ENCODE results near the gene PRICKLE2. TPM values are rescaled to one million over a fixed set of nuclear protein-coding genes. Genes with fewer than 3 reads are reported as not detected.

PRICKLE2 gene
- total and polyA plus RNA-seq, 10 of the 15 experiments (the other 5 are each of a cell fraction or from before 2014, with no cell fraction given), result 0.11 to 2.6 (median 0.69) TPM

GRCh38 chr3:64147211-64147610 lies 78.1 kb downstream of the PRICKLE2 start:
- TF ChIP-seq CUX1 (IDR thresholded peaks at IDR 0.05; ENCODE audit: insufficient replicate concordance, low read depth, low read length) (no peak), RELB (IDR thresholded peaks at IDR 0.05; ENCODE audit: low read depth) (no peak), ETV6 (conservative IDR thresholded peaks at IDR 0.05 in 1 of 2, IDR thresholded peaks at IDR 0.05 in 1 of 2; ENCODE audit: borderline replicate concordance in 1 of 2, low read depth in 1 of 2) (peak in 1 of 2 experiments; percentile 3; a peak in 1 of 4 replicates), KAT2A (conservative IDR thresholded peaks at IDR 0.05; ENCODE audit: control insufficient read depth, low read depth, low read length) (no peak), PAX8 (IDR thresholded peaks at IDR 0.05) (no peak), ASH2L (IDR thresholded peaks at IDR 0.05; ENCODE audit: borderline replicate concordance, low read depth) (no peak), ESRRA (IDR thresholded peaks at IDR 0.05; ENCODE audit: low read length) (no peak), SP1 (IDR thresholded peaks at IDR 0.05; ENCODE audit: low read depth, low read length) (no peak)
- Histone ChIP-seq H4K20me1 (ENCODE audit: control insufficient read depth, insufficient read depth) (no peaks in the 10 kb centered on the region), H3K4me3 (no peak overlapping the region), H3K79me2 (ENCODE audit: control insufficient read depth, insufficient read depth, low read length) (no peaks in the 10 kb centered on the region), H3K4me1 (ENCODE audit: control insufficient read depth, insufficient read depth, low read length) (no peaks in the 10 kb centered on the region), H3K27ac (ENCODE audit: control insufficient read depth, insufficient read depth) (no peak overlapping the region), H3K36me3 (ENCODE audit: control insufficient read depth in 2 of 2, insufficient read depth in 2 of 2, low read length in 1 of 2) (no peaks in the 10 kb centered on the region), H3K9me3 (replicated peaks; ENCODE audit: control insufficient read depth, insufficient read depth, low read length) (no peaks in the 10 kb centered on the region), H3K4me2 (ENCODE audit: control insufficient read depth, insufficient read depth) (no peak overlapping the region), H3K9ac (ENCODE audit: control insufficient read depth, insufficient read depth, low read length) (no peak overlapping the region), H3K27me3 (replicated peaks in 1 of 2; ENCODE audit: control insufficient read depth in 2 of 2, insufficient read depth in 2 of 2, low read length in 1 of 2) (no peaks in the 10 kb centered on the region), H2AFZ (ENCODE audit: control insufficient read depth, low read depth, low read length) (no peak overlapping the region)
- 43% methylated on average over 12 of the region's 13 CpGs for WGBS (ENCODE audit: insufficient coverage, insufficient replicate concordance, low lambda C conversion rate, missing lambda C conversion rate)
- intact Hi-C loops (cut with micrococcal nuclease; ENCODE audit: unreplicated experiment) (no loop called here), in situ Hi-C loops (cut with MboI) (no loop called here)
- ATAC-seq (no peak), FAIRE-seq (no peak), DNase-seq (ENCODE audit: low read depth, low spot score) (no peak)
- SMC1A ChIA-PET (ENCODE audit: uncharacterized antibody, unreplicated experiment), result interaction anchor here (1.1 kb wide), 1 partner anchor 41 kb away, joined by 3 read pairs; no protein-coding TSS in a partner anchor
- RAD21 ChIA-PET (ENCODE audit: unreplicated experiment), result no interaction called here
- CTCF ChIA-PET, result no interaction called here
- no TSS peak for BruUV-seq (replicated peaks)
- POLR2A ChIA-PET, result no interaction called here

All from GM12878 (cell line).